Fibroblast of upper back skin (primary cell): ENCODE measurements around the gene CYP2C9.
"Not testable (repeated sequence)": the region's sequence is repeated elsewhere in the genome, so short reads cannot be mapped to it uniquely, and the experiment has no call there.

Experiments used
- DNase-seq: peaks from one replicate; pipeline ENCODE4 v3.0.0-alpha.2; 2013

The CYP2C9 gene

DNA sequence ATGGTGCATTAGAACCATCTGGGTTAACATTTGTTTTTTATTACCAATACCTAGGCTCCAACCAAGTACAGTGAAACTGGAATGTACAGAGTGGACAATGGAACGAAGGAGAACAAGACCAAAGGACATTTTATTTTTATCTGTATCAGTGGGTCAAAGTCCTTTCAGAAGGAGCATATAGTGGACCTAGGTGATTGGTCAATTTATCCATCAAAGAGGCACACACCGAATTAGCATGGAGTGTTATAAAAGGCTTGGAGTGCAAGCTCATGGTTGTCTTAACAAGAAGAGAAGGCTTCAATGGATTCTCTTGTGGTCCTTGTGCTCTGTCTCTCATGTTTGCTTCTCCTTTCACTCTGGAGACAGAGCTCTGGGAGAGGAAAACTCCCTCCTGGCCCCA lies at the start of gene CYP2C9:
Gene CYP2C9, plus strand, starts transcription at position 276 of the 400 bp plus-strand sequence. Its CDS starts 25 bp downstream, at position 301.
- DNase-seq, result no peak

DNA sequence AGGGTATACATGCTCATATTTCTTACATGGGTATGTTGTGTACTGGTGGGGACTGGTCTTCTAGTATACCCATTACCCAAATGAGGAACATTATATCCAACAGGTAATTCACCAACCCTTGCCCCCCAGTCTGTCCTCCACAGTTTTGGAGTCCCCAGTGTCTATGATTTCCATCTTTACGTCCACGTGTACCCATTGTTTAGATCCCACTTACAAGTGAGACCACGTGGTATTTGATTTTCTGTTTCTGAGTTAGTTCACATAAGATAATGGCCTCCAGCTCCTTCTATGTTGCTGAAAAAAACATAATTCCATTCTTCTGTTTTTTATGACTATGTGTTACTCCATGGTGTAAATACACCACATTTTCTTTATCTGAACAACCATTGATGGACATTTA lies 49.3 kb upstream of the CYP2C9 start:
- no peak for DNase-seq

DNA sequence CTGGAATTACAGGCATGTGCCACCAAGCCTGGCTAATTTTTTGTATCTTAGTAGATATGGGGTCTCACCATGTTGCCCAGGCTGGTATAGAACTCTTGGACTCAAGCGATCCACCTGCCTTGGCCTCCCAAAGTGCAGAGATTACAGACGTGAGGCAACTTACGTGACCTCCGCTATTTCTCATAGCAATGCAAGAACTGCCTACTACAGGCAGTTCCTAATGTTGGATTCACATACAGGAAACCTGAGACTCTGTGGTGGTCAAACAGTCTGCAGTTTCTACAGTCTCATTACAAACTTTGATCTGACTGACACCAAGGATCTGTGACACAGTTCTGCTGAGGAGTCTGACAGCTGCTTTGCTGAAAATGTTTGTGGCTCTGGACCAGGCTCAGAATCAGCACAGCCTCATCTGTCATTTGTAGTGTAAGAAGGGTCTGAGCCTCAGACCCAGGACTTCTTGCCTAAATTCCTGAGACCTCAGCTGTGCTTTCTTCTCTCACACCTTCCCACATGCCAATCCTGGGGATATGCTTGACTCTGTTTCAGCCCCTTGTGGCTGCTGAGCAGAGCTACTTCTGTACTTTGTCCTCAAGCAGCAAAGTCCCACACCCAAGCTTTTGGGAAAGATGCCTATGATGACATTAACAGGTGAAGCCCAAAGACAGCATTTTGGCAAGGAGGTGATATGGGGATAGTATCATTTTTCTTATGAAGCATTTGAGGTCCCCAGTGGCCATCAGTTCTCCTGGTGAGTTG lies 48.0 kb upstream of the CYP2C9 start:
- no peak for DNase-seq

DNA sequence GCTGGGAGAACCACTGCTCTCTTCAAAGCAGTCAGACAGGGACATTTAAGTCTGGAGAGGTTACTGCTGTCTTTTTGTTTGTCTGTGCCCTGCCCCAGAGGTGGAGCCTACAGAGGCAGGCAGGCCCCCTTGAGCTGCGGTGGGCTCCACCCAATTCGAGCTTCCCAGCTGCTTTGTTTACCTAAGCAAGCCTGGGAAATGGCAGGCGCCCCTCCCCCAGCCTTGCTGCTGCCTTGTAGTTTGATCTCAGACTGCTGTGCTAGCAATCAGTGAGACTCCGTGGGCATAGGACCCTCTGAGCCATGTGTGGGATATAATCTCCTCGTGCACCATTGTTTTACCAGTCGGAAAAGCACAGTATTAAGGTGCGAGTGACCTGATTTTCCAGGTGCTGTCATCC lies 40.0 kb upstream of the CYP2C9 start:
- DNase-seq, result not testable (repeated sequence)

DNA sequence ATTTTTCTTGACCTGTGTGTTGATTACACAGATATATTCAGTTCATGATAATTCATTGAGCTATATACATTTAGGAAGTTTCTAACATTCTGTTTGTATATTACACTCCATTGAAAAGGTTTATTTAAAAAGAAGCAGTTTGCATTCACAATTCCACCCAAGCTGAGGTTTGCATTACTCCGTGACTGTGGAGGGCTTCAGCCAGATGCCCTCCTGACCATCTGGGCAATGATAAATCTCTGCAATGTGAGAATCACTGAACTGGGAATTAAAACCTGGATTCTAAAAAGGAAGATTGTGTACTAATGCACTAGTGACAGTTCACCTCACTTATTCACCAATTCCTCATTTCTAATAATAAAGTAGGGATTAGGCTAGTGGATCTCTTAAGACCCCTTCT lies 36.4 kb upstream of the CYP2C9 start:
- DNase-seq, result no peak

DNA sequence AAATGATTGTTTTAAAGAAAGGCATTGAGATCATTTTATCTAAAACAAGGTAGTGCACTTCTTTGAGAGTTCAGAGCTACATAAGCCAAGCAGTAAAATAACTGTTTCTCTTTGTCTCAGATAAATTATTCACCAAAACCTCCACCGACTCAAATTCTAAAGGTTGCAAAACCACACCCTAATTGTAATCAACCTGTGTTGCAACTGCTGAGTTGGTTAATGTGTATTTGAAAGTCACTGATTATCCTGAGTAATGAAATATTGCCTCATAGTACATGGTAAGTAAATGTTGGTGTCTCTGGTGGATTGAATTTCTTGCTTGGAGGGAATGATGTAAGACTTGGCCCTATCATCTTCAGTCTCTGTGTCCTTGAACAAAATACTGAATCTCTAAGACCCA lies 35.9 kb upstream of the CYP2C9 start:
- no peak for DNase-seq

DNA sequence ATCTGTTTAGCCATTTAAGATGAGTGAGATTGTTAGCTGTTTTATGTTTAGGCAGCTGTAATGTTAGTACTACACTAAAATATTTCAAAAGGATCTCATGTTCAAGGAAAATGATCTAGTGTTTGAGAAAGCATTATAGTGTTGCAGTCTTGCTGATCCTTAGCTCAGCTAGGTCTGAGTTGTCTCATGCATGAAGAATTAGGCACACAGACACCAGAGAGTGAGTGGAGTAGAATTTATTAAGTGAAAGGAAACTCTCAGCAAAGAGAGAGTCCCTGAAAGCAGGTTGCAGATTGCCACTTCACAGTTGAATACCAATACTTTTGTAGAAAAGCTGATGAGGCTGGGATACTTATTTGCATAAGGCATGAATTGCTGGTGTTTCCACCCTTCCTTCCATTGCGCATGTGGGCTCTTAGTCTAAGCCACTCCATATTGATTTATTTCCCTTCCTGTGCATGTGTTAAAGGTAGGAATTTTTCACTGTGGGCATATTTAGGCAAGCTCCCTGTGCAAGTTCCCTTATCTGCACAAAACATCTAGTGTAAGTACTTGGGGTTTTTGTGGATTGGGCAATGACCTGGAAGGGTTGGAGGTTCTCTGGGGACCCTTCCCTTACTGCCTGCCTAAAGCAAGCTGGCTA lies 33.8 kb upstream of the CYP2C9 start:
- not testable (repeated sequence) for DNase-seq

DNA sequence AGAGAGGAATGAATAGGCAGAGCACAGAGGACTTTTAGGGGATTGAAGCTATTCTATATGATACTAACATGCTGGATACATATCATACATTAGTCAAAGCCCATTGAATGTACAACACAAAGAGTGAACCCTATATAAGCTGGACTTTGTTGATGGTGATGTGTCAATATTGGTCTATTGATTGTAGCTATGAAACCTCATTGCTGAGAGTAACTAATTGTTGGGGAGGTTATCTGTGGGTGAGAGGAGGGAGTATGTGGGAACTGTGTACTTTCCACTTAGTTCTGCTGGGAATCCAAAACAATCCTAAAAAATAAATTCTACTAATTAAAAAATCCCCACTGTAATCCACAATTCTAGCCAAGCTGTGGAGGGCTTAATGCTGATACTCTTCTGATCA lies 22.0 kb upstream of the CYP2C9 start:
- DNase-seq, result no peak

DNA sequence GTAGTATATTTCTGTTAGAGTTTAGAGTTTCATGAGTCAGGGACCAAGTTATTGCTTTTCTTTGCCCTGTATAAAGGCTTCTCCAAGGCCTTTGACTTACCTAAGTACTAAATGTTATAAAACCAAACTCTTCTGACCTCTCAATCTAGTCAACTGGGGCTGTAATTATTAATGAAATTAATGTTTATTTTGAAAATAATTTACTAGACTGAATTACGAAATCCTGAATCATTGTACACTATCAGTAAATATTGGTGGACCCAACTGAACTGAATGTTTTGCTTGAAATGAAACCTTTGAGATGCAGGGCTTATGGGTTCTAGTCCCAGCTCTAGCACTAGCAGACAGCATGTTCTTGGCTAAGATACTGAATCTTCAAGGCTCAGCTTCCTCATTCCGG lies 1.7 kb upstream of the CYP2C9 start:
- DNase-seq, result no peak

DNA sequence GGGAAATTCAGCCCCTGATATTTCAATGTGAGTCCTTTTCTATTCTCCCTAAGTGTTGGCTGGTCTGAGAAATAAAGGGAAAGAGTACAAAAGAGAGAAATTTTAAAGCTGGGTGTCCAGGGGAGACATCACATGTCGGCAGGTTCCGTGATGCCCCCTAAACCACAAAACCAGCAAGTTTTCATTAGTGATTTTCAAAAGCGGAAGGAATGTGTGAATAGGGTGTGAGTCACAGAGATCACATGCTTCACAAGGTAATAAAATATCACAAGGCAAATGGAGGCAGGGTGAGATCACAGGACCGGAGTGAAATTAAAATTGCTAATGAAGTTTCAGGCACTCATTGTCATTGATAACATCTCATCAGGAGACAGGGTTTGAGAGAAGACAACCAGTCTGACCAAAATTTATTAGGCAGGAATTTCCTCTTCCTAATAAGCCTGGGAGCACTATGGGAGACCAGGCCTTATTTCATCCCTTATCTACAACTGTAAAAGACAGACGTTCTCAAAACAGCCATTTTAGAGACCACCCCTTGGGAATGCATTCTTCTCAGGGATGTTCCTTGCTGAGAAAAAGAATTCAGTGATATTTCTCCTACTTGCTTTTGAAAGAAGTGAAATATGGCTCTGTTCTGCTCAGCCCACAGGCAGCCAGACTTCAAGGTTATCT lies 5.1 kb downstream of the CYP2C9 start:
- not testable (repeated sequence) for DNase-seq

DNA sequence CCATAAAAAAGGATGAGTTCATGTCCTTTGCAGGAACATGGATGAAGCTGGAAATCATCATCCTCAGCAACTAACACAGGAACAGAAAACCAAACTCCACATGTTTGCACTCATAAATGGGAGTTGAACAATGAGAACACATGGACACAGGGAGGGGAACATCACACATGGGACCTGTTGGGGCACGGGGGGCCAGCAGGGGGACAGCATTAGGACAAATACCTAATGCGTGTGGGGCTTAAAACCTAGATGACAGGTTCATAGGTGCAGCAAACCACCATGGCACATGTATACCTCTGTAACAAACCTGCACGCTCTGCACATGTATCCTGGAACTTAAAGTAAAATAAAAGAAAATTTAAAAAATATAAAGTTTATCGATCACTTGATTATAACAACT lies 7.7 kb downstream of the CYP2C9 start:
- DNase-seq, result not testable (repeated sequence)

DNA sequence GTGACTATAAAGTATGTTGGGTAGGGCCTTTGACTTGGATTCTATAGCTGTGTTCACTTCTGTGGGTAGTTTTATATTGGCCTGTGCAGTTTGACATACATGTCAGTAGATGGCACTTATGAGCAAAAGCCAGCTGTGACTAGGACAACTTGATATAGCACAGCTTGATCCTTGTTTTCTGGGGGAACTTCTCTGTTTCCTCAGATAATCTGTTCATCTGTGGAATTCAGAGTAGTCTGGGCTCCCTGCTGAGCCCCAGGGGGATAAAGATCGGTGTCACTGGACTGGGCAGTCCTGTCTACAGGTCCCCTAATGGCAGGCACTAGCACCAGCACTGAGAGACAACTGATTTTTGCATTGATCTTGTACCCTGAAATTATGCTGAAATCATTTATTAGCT lies 25.4 kb downstream of the CYP2C9 start:
- no peak for DNase-seq

DNA sequence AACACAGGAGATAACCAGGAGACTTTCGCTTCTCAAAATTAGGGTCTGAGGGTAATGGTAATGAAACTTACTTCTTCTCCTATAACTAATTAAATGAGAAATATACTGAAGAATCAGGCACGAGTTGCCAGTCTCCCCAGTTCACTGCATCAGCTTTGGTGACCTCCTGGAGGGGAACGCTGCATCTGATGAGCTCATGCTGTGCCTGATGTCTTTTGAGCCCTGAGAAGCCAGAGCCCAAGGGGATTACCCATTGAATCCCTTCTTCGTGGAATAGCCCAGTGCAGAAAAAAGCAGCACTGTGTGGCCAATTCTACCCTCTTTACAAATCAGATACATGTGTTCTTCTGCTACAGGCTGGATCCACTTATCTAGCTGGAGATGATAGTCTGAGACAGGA lies 45.1 kb downstream of the CYP2C9 start:
- no peak for DNase-seq

DNA sequence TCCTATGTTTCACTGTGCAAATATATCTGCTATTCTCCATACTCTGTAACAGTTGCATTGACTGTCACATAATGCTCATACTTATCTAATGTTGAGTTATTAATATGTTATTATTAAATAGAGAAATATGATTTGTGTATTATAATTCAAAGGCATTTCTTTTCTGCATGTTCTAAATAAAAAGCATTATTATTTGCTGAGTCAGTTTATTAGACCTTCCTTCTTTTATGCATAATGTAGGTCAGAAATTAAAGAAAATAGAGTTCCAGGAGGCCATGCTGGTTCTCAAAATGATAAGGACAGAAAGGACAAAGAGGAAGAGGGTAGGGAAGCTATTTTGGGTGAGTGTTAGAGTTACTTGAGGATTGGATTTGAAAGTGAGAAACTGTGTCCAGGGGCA lies 50.7 kb downstream of the CYP2C9 start:
- DNase-seq, result no peak

DNA sequence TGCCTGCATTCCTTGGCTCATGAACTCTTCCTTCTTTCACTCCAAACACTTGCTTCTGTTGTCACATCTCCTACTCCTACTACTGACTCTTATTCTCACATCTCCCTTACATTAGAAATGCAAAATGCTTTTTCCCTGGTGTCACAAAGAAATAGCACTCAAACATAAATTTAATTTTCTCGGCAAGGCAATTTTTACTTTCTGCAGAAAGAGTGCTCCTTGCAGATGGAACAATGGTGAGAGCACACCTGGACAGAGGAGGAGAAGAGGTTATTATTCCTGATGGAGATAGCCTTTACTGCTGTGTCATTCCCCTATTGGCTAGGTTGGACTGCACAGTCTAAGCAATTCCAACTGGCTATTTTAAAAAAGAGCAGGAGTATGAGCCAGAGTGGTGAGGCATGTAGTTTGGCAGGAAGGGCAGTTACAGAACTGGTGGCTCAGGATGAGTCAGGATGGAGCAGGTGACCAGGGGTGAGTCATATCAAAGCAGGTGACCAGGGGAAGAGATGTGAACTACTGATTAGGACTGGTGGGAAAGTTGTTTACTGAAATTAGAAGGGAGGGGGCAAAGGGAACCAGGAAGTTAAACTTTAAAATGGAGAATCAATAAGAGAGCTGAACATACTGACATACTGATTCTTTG lies 52.9 kb downstream of the CYP2C9 start:
- no peak for DNase-seq

DNA sequence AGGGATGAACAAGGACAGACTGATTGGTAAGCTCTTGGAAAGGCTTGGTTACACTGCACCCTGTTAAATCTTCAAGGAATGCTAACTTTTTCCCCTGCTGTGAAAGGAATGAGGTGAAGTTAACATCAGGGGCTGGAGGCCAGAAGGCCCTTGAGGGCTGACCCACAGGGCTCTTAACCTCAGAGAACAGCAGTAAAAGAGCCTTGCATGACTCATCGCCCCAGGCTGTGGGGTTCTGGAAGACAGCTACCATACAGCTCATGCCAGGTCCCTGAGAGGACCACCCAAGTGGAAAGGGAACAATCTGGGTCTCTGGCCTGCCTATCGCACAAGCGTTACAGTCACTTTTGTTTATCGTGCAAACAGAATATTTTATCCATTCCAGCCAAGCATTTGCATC lies 54.4 kb downstream of the CYP2C9 start:
- DNase-seq, result no peak

DNA sequence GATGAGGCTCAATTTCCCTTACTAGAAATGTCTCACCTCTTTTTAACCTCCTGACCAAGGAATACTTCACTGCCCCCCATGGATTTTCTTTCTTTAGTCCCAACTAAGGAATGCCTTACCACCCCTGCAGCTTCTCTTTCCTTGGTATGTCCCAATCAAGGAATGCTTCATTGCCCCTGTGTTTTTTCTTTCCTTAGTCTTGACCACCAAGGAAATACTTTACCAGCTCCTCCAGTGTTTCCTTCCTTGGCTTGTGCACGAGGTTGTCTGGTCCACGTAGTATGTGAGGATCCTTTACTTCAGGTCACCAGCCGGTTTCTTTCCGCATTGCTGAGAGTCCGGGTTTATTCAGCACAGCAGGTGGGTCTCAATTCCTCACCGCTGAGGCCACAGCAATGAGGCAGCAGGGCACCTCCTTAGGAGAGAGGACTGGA lies 59.3 kb downstream of the CYP2C9 start:
- no peak for DNase-seq

DNA sequence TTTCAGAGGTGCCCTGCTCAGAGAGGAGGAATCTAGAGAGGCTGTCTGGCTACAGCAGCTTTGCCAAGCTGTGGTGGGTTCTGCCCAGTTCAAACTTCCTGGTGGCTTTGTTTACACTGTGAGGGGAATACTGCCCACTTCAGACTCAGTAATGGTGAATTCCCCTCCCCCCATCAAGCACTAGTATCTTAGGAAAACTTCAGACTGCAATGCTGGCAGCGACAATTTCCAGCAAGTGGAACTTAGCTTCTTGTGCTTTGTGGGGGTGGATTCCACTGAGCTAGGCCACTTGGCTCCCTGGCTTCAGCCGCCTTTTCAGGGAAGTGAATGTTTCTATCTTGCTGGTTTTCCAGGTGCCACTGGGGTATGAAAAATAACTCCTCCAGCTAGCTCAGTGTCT lies 88.0 kb downstream of the CYP2C9 start:
- DNase-seq, result no peak

DNA sequence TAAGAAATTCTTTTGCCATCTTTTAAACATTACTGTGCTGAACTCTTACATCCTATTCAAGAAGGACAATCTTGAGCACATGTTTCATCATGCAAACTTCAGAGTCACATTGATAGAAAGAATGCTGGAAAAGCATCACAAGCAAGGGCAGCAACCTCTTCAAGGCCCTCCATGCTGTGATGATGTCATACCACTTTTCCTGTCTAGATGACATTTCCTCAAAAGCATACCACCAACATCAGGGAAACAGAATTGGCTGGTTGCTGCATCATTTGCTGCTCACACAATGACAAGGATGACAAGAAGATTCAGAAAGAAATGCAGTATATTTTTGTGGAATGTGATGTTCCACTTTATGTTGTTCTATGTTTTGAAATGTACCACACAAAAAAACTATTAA lies 93.2 kb downstream of the CYP2C9 start:
- DNase-seq, result no peak

DNA sequence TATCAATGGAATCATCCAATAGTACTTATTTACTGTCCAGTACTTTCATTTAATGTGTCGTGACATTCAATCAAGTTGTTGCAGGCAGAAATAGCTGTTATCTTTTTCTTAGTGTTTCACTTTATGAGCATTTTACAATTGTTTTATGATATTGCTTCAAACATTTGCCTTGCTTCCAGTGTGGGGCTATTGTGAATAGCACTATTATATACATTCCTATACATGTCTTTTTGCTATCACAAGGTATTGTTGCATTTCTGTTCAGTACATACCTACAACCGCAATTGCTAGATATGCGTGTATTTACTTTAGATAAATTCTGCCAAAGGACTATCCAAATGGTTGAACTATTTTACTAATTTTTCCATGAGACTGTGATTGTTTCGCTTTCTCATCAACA lies 95.9 kb downstream of the CYP2C9 start:
- no peak for DNase-seq

DNA sequence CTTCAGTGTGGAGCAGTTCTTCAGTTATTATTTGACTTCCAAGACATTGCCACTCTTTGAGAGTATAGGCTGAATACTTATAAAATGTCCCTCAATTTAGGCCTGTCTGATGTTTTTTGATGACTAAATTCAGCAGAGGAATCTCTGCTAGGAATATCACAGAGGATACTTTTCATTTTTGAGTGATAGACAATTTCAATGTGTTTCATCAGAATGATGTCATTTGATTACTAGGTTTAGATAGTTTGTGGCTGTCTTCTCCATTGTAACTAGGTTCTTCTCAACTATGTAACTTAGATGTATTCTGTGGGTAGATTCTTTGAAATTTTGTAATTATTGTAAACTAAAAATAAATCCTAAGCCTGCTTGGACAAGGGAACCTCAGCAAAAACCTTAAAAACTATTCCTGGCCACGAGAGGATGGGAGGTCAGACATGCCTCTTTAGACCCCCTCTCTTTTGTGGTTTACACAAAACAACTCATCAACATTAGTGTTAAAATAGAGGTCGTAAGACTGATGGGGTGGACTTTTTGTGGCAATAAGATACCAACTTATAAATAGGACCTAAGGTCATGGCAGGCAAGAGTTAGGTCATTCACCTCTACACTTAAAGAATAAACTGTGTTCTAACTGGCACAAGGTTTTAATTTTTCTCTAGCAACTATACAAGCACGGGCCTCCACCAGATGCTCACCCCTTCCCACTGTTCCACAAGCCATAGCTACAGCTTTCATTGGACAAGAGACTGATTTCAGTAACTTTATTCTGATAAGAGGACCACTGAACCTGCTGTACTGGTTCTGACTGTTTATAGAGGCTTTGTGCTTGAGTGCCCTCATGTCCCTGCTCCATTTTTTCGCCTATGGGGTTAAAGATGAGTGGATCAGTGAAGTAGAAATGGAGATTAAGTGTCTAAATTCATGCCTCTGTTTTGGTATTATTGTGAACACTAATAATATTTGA lies 97.2 kb downstream of the CYP2C9 start:
- DNase-seq, result peak; percentile 0

DNA sequence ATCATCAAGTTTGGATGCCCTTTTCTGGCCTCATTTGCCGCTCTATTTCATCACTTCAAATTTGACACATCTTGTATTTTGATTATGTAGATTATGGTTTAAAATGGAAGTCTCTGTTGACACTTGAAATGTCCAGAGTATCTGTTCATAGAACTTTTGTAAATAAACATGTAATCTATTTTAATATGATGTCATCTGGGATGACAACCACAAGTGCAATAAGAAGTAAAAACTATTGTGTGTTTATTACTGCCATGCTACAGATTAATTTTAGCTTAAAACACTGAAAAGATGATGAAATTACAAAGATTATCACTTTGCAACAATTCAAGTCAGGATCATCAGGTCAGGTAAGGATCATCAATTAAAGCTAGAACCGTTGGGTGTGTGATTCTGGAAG lies 100.8 kb downstream of the CYP2C9 start:
- DNase-seq, result no peak
